MM.1S (cell line): ENCODE results near the gene PRKAB2.

Experiments used
- DNase-seq: peaks from one replicate; pipeline ENCODE4 v3.0.0-alpha.2; 2015
- H2AFZ ChIP-seq: fragments of 300-600 bp; sonication (generic); 2 replicates; pipeline ENCODE4 v1.6.0; 2016; ENCODE audit warnings: antibody characterized with exemption, low read length
- H3F3A ChIP-seq: fragments of 300-600 bp; sonication (generic); 2 replicates; pipeline ENCODE4 v1.6.1; 2016; ENCODE audit warnings: mild to moderate bottlenecking, antibody characterized with exemption, low read length, moderate library complexity, mixed read lengths; ENCODE audit not compliant: insufficient read depth
- H3K27ac ChIP-seq: fragments of 300-600 bp; sonication (generic); 2 replicates; pipeline ENCODE4 v1.5.1; 2016; ENCODE audit warnings: mild to moderate bottlenecking, low read length
- H3K27me3 ChIP-seq: fragments of 300-600 bp; sonication (generic); replicated peaks from 2 replicates; pipeline ENCODE4 v1.6.0; 2016; ENCODE audit warnings: low read length; ENCODE audit not compliant: insufficient read depth
- H3K36me3 ChIP-seq: fragments of 300-600 bp; sonication (generic); replicated peaks from 2 replicates; pipeline ENCODE4 v1.6.1; 2016; ENCODE audit warnings: mild to moderate bottlenecking, low read length, mixed read lengths; ENCODE audit not compliant: insufficient read depth
- H3K4me1 ChIP-seq: fragments of 300-600 bp; sonication (generic); 2 replicates; pipeline ENCODE4 v1.6.1; 2016; ENCODE audit warnings: low read length, mixed read lengths
- H3K4me2 ChIP-seq: fragments of 300-600 bp; sonication (generic); 2 replicates; pipeline ENCODE4 v1.6.0; 2016; ENCODE audit warnings: low read depth, low read length
- H3K4me3 ChIP-seq: fragments of 300-600 bp; sonication (generic); 2 replicates; pipeline ENCODE4 v1.5.1; 2016; ENCODE audit warnings: low read length, mixed read lengths
- H3K79me2 ChIP-seq: fragments of 300-600 bp; sonication (generic); 2 replicates; pipeline ENCODE4 v1.6.1; 2016; ENCODE audit warnings: mixed run types, low read length, mixed read lengths
- H3K9ac ChIP-seq: fragments of 300-600 bp; sonication (generic); 2 replicates; pipeline ENCODE4 v1.6.1; 2016; ENCODE audit warnings: low read length, mixed read lengths
- H3K9me2 ChIP-seq: fragments of 300-600 bp; sonication (generic); replicated peaks from 2 replicates; pipeline ENCODE4 v1.6.1; 2016; ENCODE audit warnings: mild to moderate bottlenecking, low read length, mixed read lengths; ENCODE audit not compliant: insufficient read depth
- H3K9me3 ChIP-seq: fragments of 300-600 bp; sonication (generic); replicated peaks from 2 replicates; pipeline ENCODE4 v1.6.1; 2016; ENCODE audit warnings: mild to moderate bottlenecking, low read length, mixed read lengths; ENCODE audit not compliant: insufficient read depth
- H4K20me1 ChIP-seq: fragments of 300-600 bp; sonication (generic); 2 replicates; pipeline ENCODE4 v1.6.1; 2016; ENCODE audit warnings: mild to moderate bottlenecking, low read length, moderate library complexity, mixed read lengths; ENCODE audit not compliant: insufficient read depth
- CTCF ChIP-seq: fragments of 300-600 bp; sonication (generic); IDR thresholded peaks from 2 replicates; pipeline ENCODE4 v1.5.1; 2016; ENCODE audit warnings: antibody characterized with exemption, low read length, mixed read lengths
- EZH2 ChIP-seq: fragments of 300-600 bp; sonication (generic); optimal IDR thresholded peaks from 2 replicates; pipeline ENCODE3; 2017; ENCODE audit warnings: low read depth, mild to moderate bottlenecking, antibody characterized with exemption, low read length, mixed read lengths
- EZH2phosphoT487 ChIP-seq: fragments of 300-600 bp; sonication (generic); IDR thresholded peaks from 2 replicates; pipeline ENCODE4 v1.6.1; 2018; ENCODE audit warnings: antibody characterized with exemption, low read length

PRKAB2 gene

DNA sequence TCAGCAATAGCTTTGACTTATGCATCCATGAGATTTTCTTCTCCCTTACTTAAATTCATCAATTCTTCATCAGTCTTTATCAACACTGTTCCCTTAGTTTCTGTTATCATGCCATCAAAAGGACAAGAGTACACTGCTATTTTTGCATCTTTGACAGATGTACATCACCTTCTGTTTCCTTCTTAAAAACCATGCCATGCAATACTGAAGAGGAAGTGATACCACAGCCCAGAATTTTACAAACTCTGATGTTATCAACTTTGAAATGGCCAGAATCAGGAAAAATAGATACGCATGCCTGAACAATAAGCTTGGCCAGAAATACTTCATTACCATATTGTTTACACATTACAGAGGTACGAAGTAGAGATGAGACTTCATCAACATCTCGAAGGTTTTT lies 31.8 kb upstream of the PRKAB2 start:
- TF ChIP-seq EZH2phosphoT487 (no peak), CTCF (no peak), EZH2 (no peak)
- no peaks in the 10 kb centered on the region for H3K27me3 ChIP-seq
- no peak overlapping the region for H3K27ac ChIP-seq
- H3K9ac ChIP-seq, result no peak overlapping the region
- H3K4me3 ChIP-seq, result no peak overlapping the region
- no peaks in the 10 kb centered on the region for H3K4me1 ChIP-seq
- H3K4me2 ChIP-seq, result no peak overlapping the region
- no peaks in the 10 kb centered on the region for H3F3A ChIP-seq
- H3K79me2 ChIP-seq, result no peaks in the 10 kb centered on the region
- no peaks in the 10 kb centered on the region for H3K9me3 ChIP-seq
- H3K36me3 ChIP-seq, result no peaks in the 10 kb centered on the region
- no peak for DNase-seq
- no peaks in the 10 kb centered on the region for H4K20me1 ChIP-seq
- H3K9me2 ChIP-seq, result no peaks in the 10 kb centered on the region
- no peak overlapping the region for H2AFZ ChIP-seq

DNA sequence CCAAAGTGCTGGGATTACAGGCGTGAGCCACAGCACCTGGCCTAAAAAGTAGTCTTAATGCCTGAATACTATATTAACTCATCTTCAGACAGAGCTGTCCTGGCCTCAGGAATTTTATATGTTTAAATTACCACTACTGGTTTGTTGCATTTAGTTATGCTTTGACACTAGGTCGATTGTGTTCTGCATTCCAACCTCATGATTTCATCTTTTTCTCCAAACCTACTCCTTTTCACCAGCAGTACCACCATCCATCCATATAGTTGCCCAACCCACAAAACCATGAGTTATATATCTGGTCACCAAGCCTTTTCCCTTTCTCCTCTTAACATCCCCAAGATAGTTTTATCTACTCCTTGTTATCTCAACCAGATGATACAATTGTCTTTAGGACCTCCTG lies 30.3 kb upstream of the PRKAB2 start:
- H3K9ac ChIP-seq, result no peak overlapping the region
- no peak for DNase-seq
- no peaks in the 10 kb centered on the region for H3K36me3 ChIP-seq
- no peaks in the 10 kb centered on the region for H3K79me2 ChIP-seq
- no peaks in the 10 kb centered on the region for H3K9me3 ChIP-seq
- no peaks in the 10 kb centered on the region for H3K9me2 ChIP-seq
- no peak overlapping the region for H3K27ac ChIP-seq
- H3K4me1 ChIP-seq, result no peaks in the 10 kb centered on the region
- no peaks in the 10 kb centered on the region for H4K20me1 ChIP-seq
- H2AFZ ChIP-seq, result no peak overlapping the region
- H3K4me2 ChIP-seq, result no peak overlapping the region
- H3K4me3 ChIP-seq, result no peak overlapping the region
- no peaks in the 10 kb centered on the region for H3K27me3 ChIP-seq
- no peaks in the 10 kb centered on the region for H3F3A ChIP-seq
- TF ChIP-seq CTCF (no peak), EZH2 (no peak), EZH2phosphoT487 (no peak)

DNA sequence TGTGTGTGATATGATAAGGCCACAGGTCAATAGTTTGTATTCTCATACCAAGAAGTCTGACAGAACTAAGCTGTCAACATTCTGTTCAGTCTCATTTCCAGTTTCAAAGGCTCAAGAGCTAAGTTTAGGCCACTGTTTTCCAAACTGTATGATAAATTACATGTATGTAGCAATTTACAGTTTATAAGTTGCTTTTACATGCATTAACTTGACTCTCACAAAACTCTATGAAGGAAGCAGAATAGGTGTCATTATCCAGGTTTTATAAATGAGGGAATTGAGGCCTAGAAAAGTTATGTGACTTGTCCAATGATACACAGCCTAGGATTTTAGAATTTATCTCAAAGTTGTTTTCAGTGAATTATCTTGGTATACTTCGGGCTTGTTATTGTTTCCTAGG lies 29.5 kb upstream of the PRKAB2 start:
- Histone ChIP-seq H2AFZ (no peak overlapping the region), H4K20me1 (no peaks in the 10 kb centered on the region), H3K4me1 (no peaks in the 10 kb centered on the region), H3K27me3 (no peaks in the 10 kb centered on the region), H3F3A (no peaks in the 10 kb centered on the region), H3K4me3 (no peak overlapping the region), H3K36me3 (no peaks in the 10 kb centered on the region), H3K9me3 (no peaks in the 10 kb centered on the region), H3K9ac (no peak overlapping the region), H3K4me2 (no peak overlapping the region), H3K27ac (no peak overlapping the region), H3K9me2 (no peaks in the 10 kb centered on the region), H3K79me2 (no peaks in the 10 kb centered on the region)
- TF ChIP-seq EZH2phosphoT487 (no peak), CTCF (no peak), EZH2 (no peak)
- no peak for DNase-seq
